GM12865 (cell line): ENCODE results near the gene FRMD4A.

Experiments
- DNase-seq: peaks from one replicate; pipeline ENCODE4 v3.0.0; 2010; ENCODE audit warnings: low read depth
- H3K4me3 ChIP-seq: 2 replicates; pipeline ENCODE4 v1.5.1; 2011; ENCODE audit warnings: mild to moderate bottlenecking, low read depth, low read length, control low read depth
- TF ChIP-seq, protein P1 (sequence below): IDR thresholded peaks from 2 replicates; pipeline ENCODE4 v1.5.1; 2011; ENCODE audit warnings: low read length, control low read depth, low read depth, inconsistent platforms; ENCODE audit not compliant: insufficient read depth; ENCODE audit errors: missing control alignments

Gene FRMD4A

GRCh38 chr10:13840036-13840435 lies 490.7 kb downstream of the FRMD4A start:
- no peak for DNase-seq
- H3K4me3 ChIP-seq: no peak overlapping the region
- TF ChIP-seq, protein P1, sequence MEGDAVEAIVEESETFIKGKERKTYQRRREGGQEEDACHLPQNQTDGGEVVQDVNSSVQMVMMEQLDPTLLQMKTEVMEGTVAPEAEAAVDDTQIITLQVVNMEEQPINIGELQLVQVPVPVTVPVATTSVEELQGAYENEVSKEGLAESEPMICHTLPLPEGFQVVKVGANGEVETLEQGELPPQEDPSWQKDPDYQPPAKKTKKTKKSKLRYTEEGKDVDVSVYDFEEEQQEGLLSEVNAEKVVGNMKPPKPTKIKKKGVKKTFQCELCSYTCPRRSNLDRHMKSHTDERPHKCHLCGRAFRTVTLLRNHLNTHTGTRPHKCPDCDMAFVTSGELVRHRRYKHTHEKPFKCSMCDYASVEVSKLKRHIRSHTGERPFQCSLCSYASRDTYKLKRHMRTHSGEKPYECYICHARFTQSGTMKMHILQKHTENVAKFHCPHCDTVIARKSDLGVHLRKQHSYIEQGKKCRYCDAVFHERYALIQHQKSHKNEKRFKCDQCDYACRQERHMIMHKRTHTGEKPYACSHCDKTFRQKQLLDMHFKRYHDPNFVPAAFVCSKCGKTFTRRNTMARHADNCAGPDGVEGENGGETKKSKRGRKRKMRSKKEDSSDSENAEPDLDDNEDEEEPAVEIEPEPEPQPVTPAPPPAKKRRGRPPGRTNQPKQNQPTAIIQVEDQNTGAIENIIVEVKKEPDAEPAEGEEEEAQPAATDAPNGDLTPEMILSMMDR: no peak

- no peak overlapping the region for H3K4me3 ChIP-seq
- no peak for DNase-seq
- TF ChIP-seq, protein P1: no peak
Measured at GRCh38 chr10:13839430-13839990, 491.2 kb downstream of the FRMD4A start.

GRCh38 chr10:13839030-13839429 lies 491.7 kb downstream of the FRMD4A start:
- TF ChIP-seq, protein P1: no peak
- DNase-seq: no peak
- no peak overlapping the region for H3K4me3 ChIP-seq

GRCh38 chr10:13837966-13838365 lies 492.8 kb downstream of the FRMD4A start:
- TF ChIP-seq, protein P1: no peak
- DNase-seq: no peak
- no peak overlapping the region for H3K4me3 ChIP-seq

- no peak overlapping the region for H3K4me3 ChIP-seq
- no peak for DNase-seq
- TF ChIP-seq, protein P1: no peak
Measured at GRCh38 chr10:13834581-13835286, 496.0 kb downstream of the FRMD4A start.

GRCh38 chr10:13831711-13832141 lies 499.0 kb downstream of the FRMD4A start:
- TF ChIP-seq, protein P1: no peak
- H3K4me3 ChIP-seq: peak overlapping the region; percentile 22
- DNase-seq: peak; percentile 79
